ENCODE results near the gene GRID1.

GRID1 gene

GRCh38 chr10:86205306-86206239 lies 161.0 kb downstream of the GRID1 start:
- no peak for DNase-seq

GRCh38 chr10:86204421-86205305 lies 161.9 kb downstream of the GRID1 start:
- no peak for DNase-seq

GRCh38 chr10:86203162-86203905 lies 163.3 kb downstream of the GRID1 start:
- no peak for DNase-seq

GRCh38 chr10:86202226-86202735 lies 164.3 kb downstream of the GRID1 start:
- DNase-seq = no peak

- DNase-seq = no peak
These were observed 165.7 kb downstream of the GRID1 start for GRCh38 chr10:86200867-86201266.

- DNase-seq = no peak
These were observed 166.3 kb downstream of the GRID1 start for GRCh38 chr10:86200269-86200668.

- DNase-seq = no peak
These were observed 167.6 kb downstream of the GRID1 start for GRCh38 chr10:86199041-86199440.

GRCh38 chr10:86198271-86198670 lies 168.3 kb downstream of the GRID1 start:
- DNase-seq = no peak

GRCh38 chr10:86197166-86197790 lies 169.3 kb downstream of the GRID1 start:
- DNase-seq = no peak

GRCh38 chr10:86195521-86196157 lies 171.0 kb downstream of the GRID1 start:
- no peak for DNase-seq

- no peak for DNase-seq
These were observed 171.9 kb downstream of the GRID1 start for GRCh38 chr10:86194684-86195083.

- DNase-seq = no peak
These were observed 172.8 kb downstream of the GRID1 start for GRCh38 chr10:86193841-86194240.

- no peak for DNase-seq
These were observed 173.9 kb downstream of the GRID1 start for GRCh38 chr10:86192691-86193090.

GRCh38 chr10:86192147-86192546 lies 174.4 kb downstream of the GRID1 start:
- no peak for DNase-seq

- no peak for DNase-seq
These were observed 174.9 kb downstream of the GRID1 start for GRCh38 chr10:86191686-86192085.

GRCh38 chr10:86191166-86191565 lies 175.4 kb downstream of the GRID1 start:
- DNase-seq = peak in 1 of 3 experiments; percentile 0

GRCh38 chr10:86190291-86190690 lies 176.3 kb downstream of the GRID1 start:
- no peak for DNase-seq

- DNase-seq = no peak
These were observed 176.7 kb downstream of the GRID1 start for GRCh38 chr10:86189891-86190290.

GRCh38 chr10:86188796-86189558 lies 177.6 kb downstream of the GRID1 start:
- no peak for DNase-seq

- no peak for DNase-seq
These were observed 178.3 kb downstream of the GRID1 start for GRCh38 chr10:86188326-86188725.
